Esophagus muscularis mucosa (tissue), 3 donors: ENCODE results near the gene KCNMB1.

Experiments
- CTCF ChIP-seq, 3 experiments: fragments of 200-600 bp in 2 of 3; fragments of 450-650 bp in 1 of 3; sonication (generic) in 2 of 3; IDR thresholded peaks; one replicate each; pipeline ENCODE4 v1.5.1; 2017 to 2019; ENCODE audit warnings: antibody characterized with exemption in 3 of 3, mild to moderate bottlenecking in 2 of 3, moderate library complexity in 1 of 3
- POLR2A ChIP-seq: fragments of 450-650 bp; IDR thresholded peaks from one replicate; pipeline ENCODE4 v1.6.1; 2017; ENCODE audit warnings: antibody characterized with exemption, moderate library complexity, mild to moderate bottlenecking, low read depth
- POLR2AphosphoS5 ChIP-seq, 2 donors: sonication (generic); formaldehyde crosslinking; IDR thresholded peaks; one replicate each; pipeline ENCODE4 v1.6.1; 2017; ENCODE audit warnings: antibody characterized with exemption in 2 of 2

- TF ChIP-seq CTCF (IDR thresholded peaks at IDR 0.05) (no peak), POLR2AphosphoS5 (IDR thresholded peaks at IDR 0.05) (no peak), POLR2A (no peak)
Observed at GRCh38 chr5:170414786-170415185, 25.6 kb upstream of the KCNMB1 start.
